Esophagus squamous epithelium (tissue), 5 donors: Measurements from ENCODE around the gene RRP9. TPM values are rescaled to one million over a fixed set of nuclear protein-coding genes. Genes with fewer than 3 reads are reported as not detected.

Experiments used
- DNase-seq: peaks from one replicate; lab custom pipeline; 2025; lab: John Stamatoyannopoulos, UW
- H3K27ac ChIP-seq, 4 donors: fragments of 200-600 bp; sonication (generic); one replicate each; pipeline ENCODE4 v1.5.1; 2016 to 2019; ENCODE audit warnings: mild to moderate bottlenecking in 1 of 4
- H3K27me3 ChIP-seq, 4 donors: fragments of 200-600 bp; sonication (generic); 1 replicate in 3 of 4; 2 replicates in 1 of 4; pipeline versions ENCODE4 v1.5.1 to v1.6.0; 2017 to 2021; ENCODE audit warnings: antibody characterized with exemption in 1 of 4
- H3K36me3 ChIP-seq, 3 donors: fragments of 200-600 bp; sonication (generic); one replicate each; pipeline ENCODE4 v1.5.1; 2016 to 2019
- H3K4me1 ChIP-seq, 3 donors: fragments of 200-600 bp; sonication (generic); one replicate each; pipeline ENCODE4 v1.5.1; 2017 to 2019
- H3K4me3 ChIP-seq, 4 donors: fragments of 200-600 bp; sonication (generic); 1 replicate in 3 of 4; 2 replicates in 1 of 4; pipeline ENCODE4 v1.5.1; 2016 to 2019; ENCODE audit warnings: mild to moderate bottlenecking in 2 of 4, moderate library complexity in 1 of 4
- H3K9me3 ChIP-seq, 3 donors: fragments of 200-600 bp; sonication (generic); one replicate each; pipeline ENCODE4 v1.5.1; 2016 to 2019
- POLR2A ChIP-seq, 4 donors: fragments of 450-650 bp; IDR thresholded peaks; one replicate each; pipeline ENCODE4 v1.6.1; 2017; ENCODE audit warnings: antibody characterized with exemption in 4 of 4, mild to moderate bottlenecking in 4 of 4, moderate library complexity in 3 of 4
- WGBS, 2 donors: methylation state at CpG; one replicate each; pipeline ENCODE4 v1.1.5; 2018; 5-methylcytosine and 5-hydroxymethylcytosine counted together
- intact Hi-C: fragments of 100-400 bp; cut with DNase I; formaldehyde crosslinking; loops from one replicate; pipeline ENCODE4 v1.15.0; 2022
- total RNA-seq, 4 donors: library from RNA; depleted of rRNA; stranded (reverse); fragments of >200 nt; gene quantifications; one replicate each; pipeline ENCODE4 v1.1.0, GENCODE V29; 2016
- TF ChIP-seq, protein P1 (sequence below), 6 experiments: fragments of 450-650 bp in 4 of 6; fragments of 200-600 bp in 2 of 6; sonication (generic) in 2 of 6; IDR thresholded peaks; one replicate each; pipeline ENCODE4 v1.5.1; 2016 to 2019; ENCODE audit warnings: antibody characterized with exemption in 6 of 6, mild to moderate bottlenecking in 4 of 6, moderate library complexity in 4 of 6
- donor health status: DM: yes; HTN: yes; CAD: no.

The RRP9 gene
- total RNA-seq, 4 donors from 2014 or later = 11.1 to 30.3 (median 21.3) TPM

DNA sequence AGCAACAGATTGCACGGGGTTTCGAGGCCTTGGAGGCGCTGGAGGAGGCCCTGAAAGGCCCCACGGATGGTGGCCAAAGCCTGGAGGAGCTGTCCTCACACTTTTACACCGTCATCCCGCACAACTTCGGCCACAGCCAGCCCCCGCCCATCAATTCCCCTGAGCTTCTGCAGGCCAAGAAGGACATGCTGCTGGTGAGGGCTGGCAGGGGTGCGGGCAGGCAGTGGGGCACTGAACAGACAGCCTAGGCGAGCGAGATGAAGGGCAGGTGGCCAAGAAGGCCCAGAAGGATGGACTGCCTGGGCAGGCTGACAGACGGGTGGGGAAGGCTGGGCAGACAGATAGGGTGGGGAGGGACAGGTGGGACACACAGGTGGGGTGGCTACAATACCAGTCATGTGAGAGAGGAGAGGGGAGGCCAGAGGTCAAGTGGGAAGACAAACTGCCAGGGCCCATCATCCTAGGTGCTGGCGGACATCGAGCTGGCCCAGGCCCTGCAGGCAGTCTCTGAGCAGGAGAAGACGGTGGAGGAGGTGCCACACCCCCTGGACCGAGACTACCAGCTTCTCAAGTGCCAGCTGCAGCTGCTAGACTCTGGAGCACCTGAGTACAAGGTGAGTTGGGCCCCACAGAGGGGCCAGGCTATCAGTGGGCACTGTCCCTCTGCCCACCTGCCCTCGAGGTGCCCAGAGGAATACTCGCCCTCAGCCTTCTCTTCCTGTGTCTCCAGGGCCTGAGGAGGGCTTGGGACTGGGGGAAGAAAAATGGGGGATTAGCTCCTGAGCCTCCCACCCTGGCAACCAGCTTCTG, 3.5 kb upstream of the RRP9 start:
- TF ChIP-seq, protein P1, sequence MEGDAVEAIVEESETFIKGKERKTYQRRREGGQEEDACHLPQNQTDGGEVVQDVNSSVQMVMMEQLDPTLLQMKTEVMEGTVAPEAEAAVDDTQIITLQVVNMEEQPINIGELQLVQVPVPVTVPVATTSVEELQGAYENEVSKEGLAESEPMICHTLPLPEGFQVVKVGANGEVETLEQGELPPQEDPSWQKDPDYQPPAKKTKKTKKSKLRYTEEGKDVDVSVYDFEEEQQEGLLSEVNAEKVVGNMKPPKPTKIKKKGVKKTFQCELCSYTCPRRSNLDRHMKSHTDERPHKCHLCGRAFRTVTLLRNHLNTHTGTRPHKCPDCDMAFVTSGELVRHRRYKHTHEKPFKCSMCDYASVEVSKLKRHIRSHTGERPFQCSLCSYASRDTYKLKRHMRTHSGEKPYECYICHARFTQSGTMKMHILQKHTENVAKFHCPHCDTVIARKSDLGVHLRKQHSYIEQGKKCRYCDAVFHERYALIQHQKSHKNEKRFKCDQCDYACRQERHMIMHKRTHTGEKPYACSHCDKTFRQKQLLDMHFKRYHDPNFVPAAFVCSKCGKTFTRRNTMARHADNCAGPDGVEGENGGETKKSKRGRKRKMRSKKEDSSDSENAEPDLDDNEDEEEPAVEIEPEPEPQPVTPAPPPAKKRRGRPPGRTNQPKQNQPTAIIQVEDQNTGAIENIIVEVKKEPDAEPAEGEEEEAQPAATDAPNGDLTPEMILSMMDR (IDR thresholded peaks at IDR 0.05) = no peak
- TF ChIP-seq POLR2A (IDR thresholded peaks at IDR 0.05) = no peak
- no peak overlapping the region for H3K27ac ChIP-seq
- no peak for DNase-seq
- 78 to 81% methylated on average over 9 to 10 of the region's 18 CpGs for WGBS, 2 donors
- intact Hi-C loops = no loop called here
- H3K9me3 ChIP-seq = no peaks in the 10 kb centered on the region
- peaks cover 0 to 34% (median 0%) of the 10 kb centered on the region in 3 donors for H3K36me3 ChIP-seq
- no peaks in the 10 kb centered on the region for H3K27me3 ChIP-seq
- peaks cover 14 to 28% (median 21%) of the 10 kb centered on the region in 3 donors for H3K4me1 ChIP-seq
- no peak overlapping the region for H3K4me3 ChIP-seq

DNA sequence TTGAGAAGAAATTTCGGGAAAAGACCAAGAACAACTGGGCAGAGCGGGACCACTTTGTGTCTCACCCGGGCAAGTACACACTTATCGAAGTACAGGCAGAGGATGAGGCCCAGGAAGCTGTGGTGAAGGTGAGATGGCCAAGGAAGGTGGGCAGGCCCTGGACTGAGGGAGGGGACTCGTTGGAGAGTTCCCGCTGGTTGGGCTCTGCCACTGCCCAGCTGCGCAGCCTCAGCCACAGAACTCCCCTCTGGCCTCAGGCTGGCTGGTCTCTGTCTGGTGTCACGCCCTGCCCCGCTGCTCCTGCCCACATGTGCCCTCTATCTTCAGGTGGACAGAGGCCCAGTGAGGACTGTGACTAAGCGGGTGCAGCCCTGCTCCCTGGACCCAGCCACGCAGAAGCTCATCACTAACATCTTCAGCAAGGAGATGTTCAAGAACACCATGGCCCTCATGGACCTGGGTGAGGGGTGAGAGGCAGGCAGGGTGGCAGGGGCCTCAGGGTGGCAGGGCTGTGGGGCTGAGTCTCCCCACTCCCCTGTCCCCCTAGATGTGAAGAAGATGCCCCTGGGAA, 2.8 kb upstream of the RRP9 start:
- 79 to 84% methylated on average over 7 to 8 of the region's 11 CpGs for WGBS, 2 donors
- H3K36me3 ChIP-seq = peaks cover 0 to 34% (median 0%) of the 10 kb centered on the region in 3 donors
- no peak for DNase-seq
- H3K9me3 ChIP-seq = no peaks in the 10 kb centered on the region
- peaks cover 16 to 35% (median 26%) of the 10 kb centered on the region in 3 donors for H3K4me1 ChIP-seq
- intact Hi-C loops = no loop called here
- TF ChIP-seq, protein P1 (IDR thresholded peaks at IDR 0.05) = no peak
- TF ChIP-seq POLR2A (IDR thresholded peaks at IDR 0.05) = no peak
- no peak overlapping the region for H3K27ac ChIP-seq
- no peak overlapping the region for H3K4me3 ChIP-seq
- H3K27me3 ChIP-seq = no peaks in the 10 kb centered on the region

DNA sequence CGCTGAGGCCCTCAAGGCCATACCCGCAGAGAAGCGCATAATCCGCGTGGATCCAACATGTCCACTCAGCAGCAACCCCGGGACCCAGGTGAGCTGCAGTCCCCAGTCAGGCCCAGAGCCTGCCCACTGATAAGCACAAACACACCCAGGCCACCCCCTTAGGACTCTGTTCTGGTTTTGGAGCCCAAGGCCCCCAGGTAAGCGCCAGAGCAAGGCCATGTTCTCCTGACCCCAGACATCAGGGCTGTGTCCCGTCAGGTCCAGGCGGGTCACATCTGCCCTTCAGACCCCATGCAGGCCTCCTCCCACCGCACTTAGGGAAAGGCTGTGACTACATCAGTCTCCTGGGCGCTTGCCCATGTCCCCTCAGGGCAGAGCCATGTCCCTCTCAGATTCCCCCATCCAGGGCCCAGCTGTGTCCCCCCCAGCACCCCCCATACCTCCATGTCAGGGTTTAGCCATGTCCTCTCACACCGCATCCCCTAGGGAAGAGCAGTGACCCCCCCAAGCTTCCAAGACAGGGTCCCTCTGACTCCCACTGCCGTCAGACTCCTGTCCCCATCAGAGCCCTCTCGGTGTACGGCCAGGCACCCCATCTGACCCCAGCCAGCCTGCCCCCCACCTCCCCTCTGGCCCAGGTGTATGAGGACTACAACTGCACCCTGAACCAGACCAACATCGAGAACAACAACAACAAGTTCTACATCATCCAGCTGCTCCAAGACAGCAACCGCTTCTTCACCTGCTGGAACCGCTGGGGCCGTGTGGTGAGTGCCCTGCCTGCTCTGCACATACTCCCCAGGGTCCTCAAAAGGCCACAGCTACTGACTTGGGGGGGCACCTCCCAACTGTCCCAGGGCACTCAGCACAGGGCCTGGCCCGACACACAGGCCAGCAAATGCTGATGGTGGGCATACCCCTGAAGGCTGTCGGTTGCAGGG, 2.0 kb upstream of the RRP9 start:
- H3K9me3 ChIP-seq = no peaks in the 10 kb centered on the region
- DNase-seq = no peak
- peaks cover 0 to 34% (median 0%) of the 10 kb centered on the region in 3 donors for H3K36me3 ChIP-seq
- WGBS, 2 donors = 87 to 91% methylated on average over 6 to 16 of the region's 21 CpGs
- H3K4me1 ChIP-seq = peaks cover 16 to 43% (median 26%) of the 10 kb centered on the region in 3 donors
- H3K27ac ChIP-seq = peak overlapping the region; percentile 91 to 97 (median 96)
- no peak overlapping the region for H3K4me3 ChIP-seq
- intact Hi-C loops = no loop called here
- TF ChIP-seq POLR2A (IDR thresholded peaks at IDR 0.05) = no peak
- TF ChIP-seq, protein P1 (IDR thresholded peaks at IDR 0.05) = no peak
- H3K27me3 ChIP-seq = no peaks in the 10 kb centered on the region

DNA sequence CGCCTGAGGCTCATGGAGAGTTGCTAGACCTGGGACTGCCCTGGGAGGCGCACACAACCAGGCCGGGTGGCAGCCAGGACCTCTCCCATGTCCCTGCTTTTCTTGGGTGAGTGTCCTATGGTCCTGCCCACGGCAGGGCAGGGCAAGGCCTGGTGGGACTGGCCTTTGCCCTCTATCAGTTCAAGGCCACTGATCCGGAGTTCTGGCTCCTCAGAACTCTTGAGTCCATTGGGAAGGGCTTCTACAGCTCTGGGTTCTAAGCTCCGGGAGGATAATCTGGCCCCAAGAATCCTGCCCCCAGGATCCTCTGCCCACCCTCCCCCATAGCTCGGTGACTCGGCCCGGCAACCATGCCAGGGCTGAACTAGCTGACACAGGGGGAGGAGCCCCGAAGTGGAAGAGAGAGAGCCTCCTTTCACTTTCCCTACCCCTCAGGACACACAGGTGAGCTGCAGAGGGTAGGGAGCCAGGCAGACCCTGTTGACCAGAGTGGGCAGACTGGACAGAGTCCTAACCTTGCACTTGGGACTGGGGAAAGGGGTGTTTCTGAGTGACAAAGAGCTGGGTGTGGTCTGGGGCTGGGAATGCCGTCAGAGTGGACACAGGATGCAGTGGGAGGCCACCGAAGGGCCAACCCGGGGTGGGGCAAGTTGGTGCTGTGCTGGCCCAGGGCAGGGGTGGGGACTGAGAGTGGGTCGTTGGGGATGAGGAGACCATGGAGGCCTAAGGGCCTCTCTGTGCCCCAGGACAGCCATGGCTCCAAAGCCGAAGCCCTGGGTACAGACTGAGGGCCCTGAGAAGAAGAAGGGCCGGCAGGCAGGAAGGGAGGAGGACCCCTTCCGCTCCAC, 1.1 kb upstream of the RRP9 start:
- 0 to 52% methylated on average over 1 to 6 of the region's 17 CpGs for WGBS, 2 donors

More for the DNA sequence above, 1.1 kb upstream of the RRP9 start:
- Histone ChIP-seq H3K4me1 (peaks cover 16 to 44% (median 26%) of the 10 kb centered on the region in 3 donors), H3K27me3 (no peaks in the 10 kb centered on the region), H3K36me3 (peaks cover 4 to 34% (median 5%) of the 10 kb centered on the region in 3 donors), H3K4me3 (peak overlapping the region; percentile 53 to 95 (median 84)), H3K9me3 (no peaks in the 10 kb centered on the region), H3K27ac (peak overlapping the region; percentile 91 to 97 (median 96))
- no peak for DNase-seq
- TF ChIP-seq, protein P1 (IDR thresholded peaks at IDR 0.05) = no peak
- no peak for TF ChIP-seq POLR2A (IDR thresholded peaks at IDR 0.05)
- intact Hi-C loops = no loop called here
